Mucosa of descending colon (tissue), 3 donors: ENCODE data around the gene AKAP4. TPM values are rescaled to one million over a fixed set of nuclear protein-coding genes. Genes with fewer than 3 reads are reported as not detected.

Experiments used
- ATAC-seq: fragments of 200-7000 bp; cut with Tn5 transposase; one replicate; pipeline ENCODE4 v1.9.1; 2020; ENCODE audit warnings: mild to moderate bottlenecking, moderate library complexity
- DNase-seq, 3 donors: peaks; one replicate each; pipeline ENCODE4 v3.0.0-alpha.2; 2020
- H3K36me3 ChIP-seq: fragments of 200-600 bp; one replicate; pipeline ENCODE4 v1.8.0; 2021; ENCODE audit warnings: low read depth, mild to moderate bottlenecking
- H3K4me1 ChIP-seq: fragments of 200-600 bp; one replicate; pipeline ENCODE4 v1.8.0; 2021; ENCODE audit warnings: low read depth, mild to moderate bottlenecking
- H3K4me3 ChIP-seq: fragments of 200-600 bp; one replicate; pipeline ENCODE4 v1.8.0; 2021; ENCODE audit warnings: mild to moderate bottlenecking
- H3K9me3 ChIP-seq: fragments of 200-600 bp; one replicate; pipeline ENCODE4 v1.8.0; 2021; ENCODE audit warnings: mild to moderate bottlenecking
- CTCF ChIP-seq: fragments of 200-600 bp; IDR thresholded peaks from one replicate; pipeline ENCODE4 v1.8.0; 2022; ENCODE audit warnings: antibody characterized with exemption, mild to moderate bottlenecking
- intact Hi-C, 2 donors: fragments of 100-400 bp; cut with DNase I in 1 of 2; cut with micrococcal nuclease in 1 of 2; formaldehyde crosslinking; loops; one replicate each; pipeline versions ENCODE4 v1.11.0 to v1.11.1; 2022; cut with DNase I, micrococcal nuclease
- long read RNA-seq, 2 donors: library from polyadenylated mRNA; unstranded; transcript quantifications; one replicate each; pipeline ENCODE4 v2.0.0, GENCODE V29; 2019 to 2021
- total RNA-seq, 3 donors: library from RNA; stranded (reverse); fragmentation: NEBNext Ultra II Directional in 2 of 3; extraction: Animal tissue kit (Norgen Biotek cat#: 25700) in 2 of 3; gene quantifications; one replicate each; pipeline versions ENCODE4 v1.2.1 to v1.2.4, GENCODE V29; 2021 to 2023
- donor health status: DM: no; HTN: no; CAD: no; lungs with moderate emphysema.
- donor health status: DM: no; HTN: no; CAD: no.
- donor health status: DM: no; HTN: yes; CAD: no.

The AKAP4 gene, protein sequence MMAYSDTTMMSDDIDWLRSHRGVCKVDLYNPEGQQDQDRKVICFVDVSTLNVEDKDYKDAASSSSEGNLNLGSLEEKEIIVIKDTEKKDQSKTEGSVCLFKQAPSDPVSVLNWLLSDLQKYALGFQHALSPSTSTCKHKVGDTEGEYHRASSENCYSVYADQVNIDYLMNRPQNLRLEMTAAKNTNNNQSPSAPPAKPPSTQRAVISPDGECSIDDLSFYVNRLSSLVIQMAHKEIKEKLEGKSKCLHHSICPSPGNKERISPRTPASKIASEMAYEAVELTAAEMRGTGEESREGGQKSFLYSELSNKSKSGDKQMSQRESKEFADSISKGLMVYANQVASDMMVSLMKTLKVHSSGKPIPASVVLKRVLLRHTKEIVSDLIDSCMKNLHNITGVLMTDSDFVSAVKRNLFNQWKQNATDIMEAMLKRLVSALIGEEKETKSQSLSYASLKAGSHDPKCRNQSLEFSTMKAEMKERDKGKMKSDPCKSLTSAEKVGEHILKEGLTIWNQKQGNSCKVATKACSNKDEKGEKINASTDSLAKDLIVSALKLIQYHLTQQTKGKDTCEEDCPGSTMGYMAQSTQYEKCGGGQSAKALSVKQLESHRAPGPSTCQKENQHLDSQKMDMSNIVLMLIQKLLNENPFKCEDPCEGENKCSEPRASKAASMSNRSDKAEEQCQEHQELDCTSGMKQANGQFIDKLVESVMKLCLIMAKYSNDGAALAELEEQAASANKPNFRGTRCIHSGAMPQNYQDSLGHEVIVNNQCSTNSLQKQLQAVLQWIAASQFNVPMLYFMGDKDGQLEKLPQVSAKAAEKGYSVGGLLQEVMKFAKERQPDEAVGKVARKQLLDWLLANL
- not detected for total RNA-seq
- long read RNA-seq, donor 1: 0 reads
- long read RNA-seq, donor 2: 0 reads

- ATAC-seq (no peak), DNase-seq (no peak)
- intact Hi-C loops: no loop called here
- no peak for TF ChIP-seq CTCF
- Histone ChIP-seq H3K9me3 (no peaks in the 10 kb centered on the region), H3K4me1 (no peaks in the 10 kb centered on the region), H3K4me3 (no peak within 1 kb of the TSS), H3K36me3 (no peaks in the 10 kb centered on the region)
Measured at GRCh38 chrX:50200907-50201306, at the start of gene AKAP4. AKAP4 (minus strand) TSS chrX:50201007; CDS start chrX:50200889, 118 bp downstream.

GRCh38 chrX:50211510-50211909, 10.7 kb upstream of the AKAP4 start:
- ATAC-seq (peak; percentile 50), DNase-seq (peak in 1 of 3 donors; percentile 14)
- no peaks in the 10 kb centered on the region for H3K9me3 ChIP-seq
- TF ChIP-seq CTCF: no peak
- H3K36me3 ChIP-seq: no peaks in the 10 kb centered on the region
- intact Hi-C loops: no loop called here
- no peak overlapping the region for H3K4me3 ChIP-seq
- H3K4me1 ChIP-seq: no peaks in the 10 kb centered on the region

- ATAC-seq (no peak), DNase-seq (no peak)
- Histone ChIP-seq H3K4me1 (no peaks in the 10 kb centered on the region), H3K9me3 (no peaks in the 10 kb centered on the region), H3K36me3 (no peaks in the 10 kb centered on the region), H3K4me3 (no peak overlapping the region)
- no peak for TF ChIP-seq CTCF
- intact Hi-C loops: no loop called here
Measured at GRCh38 chrX:50206753-50207152, 5.9 kb upstream of the AKAP4 start.

GRCh38 chrX:50204364-50204899, 3.6 kb upstream of the AKAP4 start, which contains the start of gene CCNB3:
CCNB3 (plus strand) TSS chrX:50204765; CDS start chrX:50285164, 80,399 bp downstream.
- intact Hi-C loops: no loop called here
- DNase-seq (peak; percentile 71 to 81 (median 75)), ATAC-seq (peak; percentile 97)
- H3K36me3 ChIP-seq: no peaks in the 10 kb centered on the region
- H3K4me1 ChIP-seq: no peaks in the 10 kb centered on the region
- H3K9me3 ChIP-seq: no peaks in the 10 kb centered on the region
- no peak within 1 kb of the TSS for H3K4me3 ChIP-seq
- TF ChIP-seq CTCF: peak; percentile 27

- ATAC-seq: no peak
- DNase-seq: no peak
- TF ChIP-seq CTCF: no peak
- Histone ChIP-seq H3K4me3 (no peak overlapping the region), H3K36me3 (no peaks in the 10 kb centered on the region), H3K4me1 (no peaks in the 10 kb centered on the region), H3K9me3 (no peaks in the 10 kb centered on the region)
- intact Hi-C loops: no loop called here
Measured at GRCh38 chrX:50202539-50202938, 1.7 kb upstream of the AKAP4 start.
